Esophagus squamous epithelium (tissue), 5 donors: Measurements from ENCODE around the gene SVOPL. TPM values are rescaled to one million over a fixed set of nuclear protein-coding genes. Genes with fewer than 3 reads are reported as not detected.
"Not testable (repeated sequence)": the region's sequence is repeated elsewhere in the genome, so short reads cannot be mapped to it uniquely, and the experiment has no call there.

ENCODE experiments used
- DNase-seq: peaks from one replicate; lab custom pipeline; 2025; lab: John Stamatoyannopoulos, UW
- H3K27ac ChIP-seq, 4 donors: fragments of 200-600 bp; sonication (generic); one replicate each; pipeline ENCODE4 v1.5.1; 2016 to 2019; ENCODE audit warnings: mild to moderate bottlenecking in 1 of 4
- H3K27me3 ChIP-seq, 4 donors: fragments of 200-600 bp; sonication (generic); 1 replicate in 3 of 4; 2 replicates in 1 of 4; pipeline versions ENCODE4 v1.5.1 to v1.6.0; 2017 to 2021; ENCODE audit warnings: antibody characterized with exemption in 1 of 4
- H3K36me3 ChIP-seq, 3 donors: fragments of 200-600 bp; sonication (generic); one replicate each; pipeline ENCODE4 v1.5.1; 2016 to 2019
- H3K4me1 ChIP-seq, 3 donors: fragments of 200-600 bp; sonication (generic); one replicate each; pipeline ENCODE4 v1.5.1; 2017 to 2019
- H3K4me3 ChIP-seq, 4 donors: fragments of 200-600 bp; sonication (generic); 1 replicate in 3 of 4; 2 replicates in 1 of 4; pipeline ENCODE4 v1.5.1; 2016 to 2019; ENCODE audit warnings: mild to moderate bottlenecking in 2 of 4, moderate library complexity in 1 of 4
- H3K9me3 ChIP-seq, 3 donors: fragments of 200-600 bp; sonication (generic); one replicate each; pipeline ENCODE4 v1.5.1; 2016 to 2019
- CTCF ChIP-seq, 6 experiments: fragments of 450-650 bp in 4 of 6; fragments of 200-600 bp in 2 of 6; sonication (generic) in 2 of 6; IDR thresholded peaks; one replicate each; pipeline ENCODE4 v1.5.1; 2016 to 2019; ENCODE audit warnings: antibody characterized with exemption in 6 of 6, mild to moderate bottlenecking in 4 of 6, moderate library complexity in 4 of 6
- POLR2A ChIP-seq, 4 donors: fragments of 450-650 bp; IDR thresholded peaks; one replicate each; pipeline ENCODE4 v1.6.1; 2017; ENCODE audit warnings: antibody characterized with exemption in 4 of 4, mild to moderate bottlenecking in 4 of 4, moderate library complexity in 3 of 4
- WGBS, 2 donors: methylation state at CpG; one replicate each; pipeline ENCODE4 v1.1.5; 2018; 5-methylcytosine and 5-hydroxymethylcytosine counted together
- intact Hi-C: fragments of 100-400 bp; cut with DNase I; formaldehyde crosslinking; loops from one replicate; pipeline ENCODE4 v1.15.0; 2022
- total RNA-seq, 4 donors: library from RNA; depleted of rRNA; stranded (reverse); fragments of >200 nt; gene quantifications; one replicate each; pipeline ENCODE4 v1.1.0, GENCODE V29; 2016
- donor health status: DM: yes; HTN: yes; CAD: no.

Gene SVOPL
- total RNA-seq, 4 donors from 2014 or later = 0.18 TPM; not detected in 3

- Histone ChIP-seq H3K9me3 (no peaks in the 10 kb centered on the region), H3K27me3 (no peaks in the 10 kb centered on the region), H3K36me3 (no peaks in the 10 kb centered on the region), H3K4me1 (no peaks in the 10 kb centered on the region), H3K4me3 (no peak overlapping the region), H3K27ac (no peak overlapping the region)
- no peak for DNase-seq
- intact Hi-C loops = no loop called here
- 23 to 35% methylated on average over 7 of the region's 7 CpGs for WGBS, 2 donors
- TF ChIP-seq CTCF (IDR thresholded peaks at IDR 0.05) = no peak
- no peak for TF ChIP-seq POLR2A (IDR thresholded peaks at IDR 0.05)
These were observed 4.0 kb upstream of the SVOPL start for GRCh38 chr7:138705167-138705566.

- TF ChIP-seq POLR2A (IDR thresholded peaks at IDR 0.05) (no peak), CTCF (IDR thresholded peaks at IDR 0.05) (no peak)
- intact Hi-C loops = no loop called here
- H3K27me3 ChIP-seq = no peaks in the 10 kb centered on the region
- no peaks in the 10 kb centered on the region for H3K36me3 ChIP-seq
- 80 to 94% methylated on average over 2 of the region's 2 CpGs for WGBS, 2 donors
- H3K27ac ChIP-seq = no peak overlapping the region
- no peak overlapping the region for H3K4me3 ChIP-seq
- H3K4me1 ChIP-seq = no peaks in the 10 kb centered on the region
- no peaks in the 10 kb centered on the region for H3K9me3 ChIP-seq
- DNase-seq = no peak
These were observed 368 bp upstream of the SVOPL start for GRCh38 chr7:138701537-138701923.

- H3K4me1 ChIP-seq = no peaks in the 10 kb centered on the region
- no peaks in the 10 kb centered on the region for H3K36me3 ChIP-seq
- intact Hi-C loops = no loop called here
- WGBS, 2 donors = 46 to 61% methylated on average over 9 of the region's 9 CpGs
- H3K27me3 ChIP-seq = no peaks in the 10 kb centered on the region
- no peak for DNase-seq
- no peak for TF ChIP-seq POLR2A (IDR thresholded peaks at IDR 0.05)
- no peak for TF ChIP-seq CTCF (IDR thresholded peaks at IDR 0.05)
- H3K27ac ChIP-seq = no peak overlapping the region
- no peaks in the 10 kb centered on the region for H3K9me3 ChIP-seq
- no peak overlapping the region for H3K4me3 ChIP-seq
These were observed 1.5 kb downstream of the SVOPL start for GRCh38 chr7:138699661-138700060.

- intact Hi-C loops = no loop called here
- DNase-seq = no peak
- no peaks in the 10 kb centered on the region for H3K4me1 ChIP-seq
- TF ChIP-seq POLR2A (IDR thresholded peaks at IDR 0.05) = no peak
- TF ChIP-seq CTCF (IDR thresholded peaks at IDR 0.05) = no peak
- no peaks in the 10 kb centered on the region for H3K9me3 ChIP-seq
- H3K27me3 ChIP-seq = no peaks in the 10 kb centered on the region
- no peak overlapping the region for H3K27ac ChIP-seq
- no peak overlapping the region for H3K4me3 ChIP-seq
- H3K36me3 ChIP-seq = no peaks in the 10 kb centered on the region
- WGBS, 2 donors = 84 to 96% methylated on average over 5 to 7 of the region's 7 CpGs
These were observed 2.9 kb downstream of the SVOPL start for GRCh38 chr7:138698281-138698680.

GRCh38 chr7:138697535-138698182 lies 3.5 kb downstream of the SVOPL start:
- intact Hi-C loops = no loop called here
- no peak for DNase-seq
- TF ChIP-seq POLR2A (IDR thresholded peaks at IDR 0.05) = no peak
- TF ChIP-seq CTCF (IDR thresholded peaks at IDR 0.05) = no peak
- Histone ChIP-seq H3K27me3 (no peaks in the 10 kb centered on the region), H3K27ac (no peak overlapping the region), H3K4me1 (no peaks in the 10 kb centered on the region), H3K36me3 (no peaks in the 10 kb centered on the region), H3K9me3 (no peaks in the 10 kb centered on the region), H3K4me3 (no peak overlapping the region)
- 41 to 44% methylated on average over 2 of the region's 2 CpGs for WGBS, 2 donors

GRCh38 chr7:138695776-138696175 lies 5.4 kb downstream of the SVOPL start:
- H3K27ac ChIP-seq, intact Hi-C loops, H3K27me3 ChIP-seq, H3K4me1 ChIP-seq, H3K36me3 ChIP-seq, H3K4me3 ChIP-seq, H3K9me3 ChIP-seq, DNase-seq: not testable (repeated sequence)
- 85 to 90% methylated on average over 7 to 9 of the region's 9 CpGs for WGBS, 2 donors
